ENCODE results near the gene TULP4.

Gene TULP4

DNA sequence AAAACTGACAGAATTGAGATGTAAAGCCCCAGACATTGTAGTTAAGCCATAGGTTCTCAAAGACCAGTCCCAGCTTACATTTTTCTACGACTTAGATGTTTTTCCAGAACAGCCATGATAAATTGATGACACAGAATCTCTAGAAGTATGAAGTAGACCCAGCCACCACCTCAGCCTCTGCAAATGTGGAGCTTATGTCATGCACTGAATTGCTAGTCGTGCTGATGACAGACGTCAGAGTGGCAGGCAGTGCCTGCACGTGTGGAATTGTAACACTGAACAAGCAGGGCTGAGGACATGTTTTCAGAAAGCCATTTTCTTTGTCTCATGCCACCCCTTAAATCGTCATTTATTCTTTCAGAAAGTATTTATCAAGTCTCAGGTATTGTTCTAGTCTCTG lies 175.2 kb downstream of the TULP4 start:
- Mint-ChIP-seq H3K4me3 (no peak overlapping the region), H3K4me1 (ENCODE audit: low read depth) (no peaks in the 10 kb centered on the region), H3K36me3 (ENCODE audit: low read depth) (peaks cover 40% of the 10 kb centered on the region), H3K27ac (no peak overlapping the region), H3K27me3 (no peaks in the 10 kb centered on the region), H3K9me3 (no peaks in the 10 kb centered on the region)
- intact Hi-C loops (cut with micrococcal nuclease): no loop called here

DNA sequence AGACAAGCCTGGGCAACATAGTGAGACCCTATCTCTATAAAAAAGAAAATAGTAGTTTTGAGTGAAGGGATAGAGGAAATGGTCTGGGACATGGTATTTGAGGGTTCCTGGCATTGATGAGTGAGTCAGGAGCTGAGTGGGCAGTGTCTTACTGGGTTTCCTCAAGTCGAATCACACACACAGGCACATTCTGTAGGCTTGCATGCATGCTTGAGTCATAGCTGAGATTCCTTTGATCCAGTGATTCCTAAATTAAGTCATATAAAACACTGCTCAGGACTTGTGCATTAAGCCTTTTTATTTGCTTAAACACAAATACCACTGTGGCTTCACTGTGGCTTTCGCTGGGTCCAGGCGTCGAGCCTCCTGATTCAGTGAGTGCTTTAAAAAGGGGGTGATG lies 175.8 kb downstream of the TULP4 start:
- peaks cover 42% of the 10 kb centered on the region for H3K36me3 Mint-ChIP-seq (ENCODE audit: low read depth)
- no peaks in the 10 kb centered on the region for H3K9me3 Mint-ChIP-seq
- no peaks in the 10 kb centered on the region for H3K27me3 Mint-ChIP-seq
- no peaks in the 10 kb centered on the region for H3K4me1 Mint-ChIP-seq (ENCODE audit: low read depth)
- intact Hi-C loops (cut with micrococcal nuclease): no loop called here
- no peak overlapping the region for H3K27ac Mint-ChIP-seq
- H3K4me3 Mint-ChIP-seq: no peak overlapping the region

DNA sequence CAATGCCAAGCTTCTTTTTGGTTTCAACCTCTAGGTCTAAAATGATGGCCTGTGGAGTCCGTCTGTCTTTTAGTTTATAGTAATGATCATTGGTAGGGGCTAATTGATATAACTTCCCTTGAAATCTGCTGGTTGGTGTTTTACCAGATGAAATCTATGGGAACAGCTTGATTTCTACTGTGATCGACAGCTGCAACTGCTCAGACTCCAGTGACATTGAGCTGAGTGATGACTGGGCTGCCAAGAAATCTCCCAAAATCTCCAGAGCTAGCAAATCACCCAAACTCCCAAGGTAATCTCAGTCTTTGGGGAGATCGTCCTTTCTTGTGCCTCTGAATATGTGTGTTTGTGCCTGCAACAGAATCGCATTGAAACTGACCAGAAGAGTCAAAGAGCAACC lies 177.2 kb downstream of the TULP4 start:
- no peaks in the 10 kb centered on the region for H3K4me1 Mint-ChIP-seq (ENCODE audit: low read depth)
- no peaks in the 10 kb centered on the region for H3K9me3 Mint-ChIP-seq
- H3K4me3 Mint-ChIP-seq: no peak overlapping the region
- no peaks in the 10 kb centered on the region for H3K27me3 Mint-ChIP-seq
- H3K27ac Mint-ChIP-seq: no peak overlapping the region
- intact Hi-C loops (cut with micrococcal nuclease): no loop called here
- H3K36me3 Mint-ChIP-seq (ENCODE audit: low read depth): peaks cover 53% of the 10 kb centered on the region

DNA sequence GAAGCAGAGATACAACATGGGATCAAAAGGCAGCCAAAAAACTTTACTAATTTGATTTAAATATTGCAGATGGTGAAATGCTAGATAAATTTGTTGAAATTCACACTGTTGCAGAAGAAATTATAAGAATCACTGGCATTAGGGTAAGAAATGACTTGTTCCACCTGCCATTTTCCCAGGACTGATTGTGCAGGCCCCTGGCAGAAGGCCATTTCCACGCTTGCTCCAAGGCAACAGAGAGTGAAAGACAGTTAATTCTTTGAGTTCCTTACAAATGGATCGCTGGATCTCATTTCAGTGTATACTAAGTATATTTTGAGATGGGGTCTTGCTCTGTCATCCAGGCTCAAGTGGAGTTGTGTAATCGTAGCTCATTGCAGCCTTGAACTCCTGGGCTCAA lies 180.6 kb downstream of the TULP4 start:
- Mint-ChIP-seq H3K27me3 (no peaks in the 10 kb centered on the region), H3K4me1 (ENCODE audit: low read depth) (no peaks in the 10 kb centered on the region), H3K4me3 (no peak overlapping the region), H3K27ac (no peak overlapping the region), H3K36me3 (ENCODE audit: low read depth) (peaks cover 44% of the 10 kb centered on the region), H3K9me3 (no peaks in the 10 kb centered on the region)
- intact Hi-C loops (cut with micrococcal nuclease): no loop called here

DNA sequence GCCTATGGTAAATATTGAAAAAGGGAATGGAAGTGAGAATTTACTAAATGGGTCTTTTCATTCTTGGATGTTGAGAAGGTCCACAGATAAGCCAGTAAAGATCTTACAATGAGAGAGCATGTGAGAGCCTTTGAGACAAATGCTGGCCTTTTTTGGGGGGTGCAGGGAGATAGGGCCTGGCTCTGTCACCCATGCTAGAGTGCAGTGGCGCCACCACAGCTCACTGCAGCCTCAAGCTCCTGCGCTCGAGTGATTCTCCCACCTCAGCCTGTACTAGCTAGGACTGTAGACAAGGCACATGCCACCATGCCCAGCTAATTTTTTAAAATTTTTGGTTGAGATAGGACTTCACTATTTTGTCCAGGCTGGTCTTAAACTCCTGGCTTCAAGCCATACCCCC lies 184.4 kb downstream of the TULP4 start:
- Mint-ChIP-seq H3K36me3 (ENCODE audit: low read depth) (peaks cover 44% of the 10 kb centered on the region), H3K4me1 (ENCODE audit: low read depth) (no peaks in the 10 kb centered on the region), H3K9me3 (no peaks in the 10 kb centered on the region), H3K27ac (no peak overlapping the region), H3K4me3 (no peak overlapping the region), H3K27me3 (no peaks in the 10 kb centered on the region)
- intact Hi-C loops (cut with micrococcal nuclease): no loop called here

DNA sequence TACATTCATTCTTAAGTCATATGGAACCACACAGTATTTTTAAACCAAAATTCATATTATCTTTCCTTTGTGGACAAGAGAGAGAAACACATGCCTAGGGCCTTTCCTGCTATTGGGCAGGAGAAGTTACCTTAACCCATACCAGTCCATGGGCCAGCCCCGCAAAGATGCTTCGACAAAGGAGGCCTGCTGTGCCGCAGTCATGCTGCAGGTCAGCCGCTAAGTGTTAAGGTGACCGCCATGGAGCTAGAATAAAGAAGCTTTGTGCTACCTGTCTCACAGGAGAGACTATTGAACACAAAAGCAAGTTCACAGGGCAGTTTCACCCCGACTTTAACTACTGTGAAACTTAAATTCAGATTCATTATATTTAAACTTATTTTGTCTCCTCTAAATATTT lies 185.4 kb downstream of the TULP4 start:
- H3K36me3 Mint-ChIP-seq (ENCODE audit: low read depth): peaks cover 50% of the 10 kb centered on the region
- no peaks in the 10 kb centered on the region for H3K9me3 Mint-ChIP-seq
- intact Hi-C loops (cut with micrococcal nuclease): no loop called here
- H3K4me3 Mint-ChIP-seq: no peak overlapping the region
- H3K4me1 Mint-ChIP-seq (ENCODE audit: low read depth): no peaks in the 10 kb centered on the region
- H3K27me3 Mint-ChIP-seq: no peaks in the 10 kb centered on the region
- H3K27ac Mint-ChIP-seq: no peak overlapping the region

DNA sequence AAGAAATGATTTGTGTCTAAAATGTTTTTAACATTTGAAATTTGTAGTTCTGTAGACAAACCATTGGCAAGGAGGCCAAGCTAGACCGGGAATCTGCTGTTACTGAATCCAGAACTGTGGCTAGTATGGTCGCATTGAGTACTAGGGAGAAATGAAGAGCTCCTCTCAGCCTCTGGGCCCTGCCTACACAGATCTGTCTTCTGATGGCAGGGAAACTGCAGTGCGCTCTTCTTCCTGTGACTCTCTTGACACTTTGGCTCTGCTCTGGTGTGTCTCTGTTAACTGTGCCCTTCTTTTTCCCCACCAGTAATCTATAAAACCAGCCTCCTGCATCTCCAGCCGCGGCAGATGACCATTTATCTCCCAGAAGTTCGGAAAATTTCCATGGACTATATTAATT lies 186.1 kb downstream of the TULP4 start:
- Mint-ChIP-seq H3K36me3 (ENCODE audit: low read depth) (peaks cover 53% of the 10 kb centered on the region), H3K27me3 (no peaks in the 10 kb centered on the region), H3K9me3 (no peaks in the 10 kb centered on the region), H3K4me1 (ENCODE audit: low read depth) (no peaks in the 10 kb centered on the region), H3K27ac (no peak overlapping the region), H3K4me3 (no peak overlapping the region)
- intact Hi-C loops (cut with micrococcal nuclease): no loop called here

DNA sequence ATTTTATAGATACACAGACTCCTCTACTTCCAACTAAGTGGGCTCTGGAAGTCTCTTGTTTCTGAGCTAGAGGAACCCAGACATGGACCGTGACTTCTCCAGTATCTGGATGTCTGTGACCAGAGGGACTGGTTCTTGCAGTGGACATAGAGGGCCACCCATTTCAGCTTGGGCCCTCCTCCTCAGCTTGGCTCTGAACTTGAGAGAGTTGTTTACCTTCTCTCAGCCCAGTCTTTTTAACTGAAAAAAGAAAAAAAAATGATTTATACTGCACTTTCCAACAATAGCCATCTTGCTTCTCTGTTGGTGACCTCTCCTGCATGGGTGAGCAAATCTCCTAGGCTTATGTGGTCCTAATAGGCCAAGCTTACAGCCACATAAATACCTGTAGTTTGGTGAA lies 187.3 kb downstream of the TULP4 start:
- H3K4me1 Mint-ChIP-seq (ENCODE audit: low read depth): peaks cover 1% of the 10 kb centered on the region
- intact Hi-C loops (cut with micrococcal nuclease): no loop called here
- H3K36me3 Mint-ChIP-seq (ENCODE audit: low read depth): peaks cover 48% of the 10 kb centered on the region
- H3K4me3 Mint-ChIP-seq: no peak overlapping the region
- no peak overlapping the region for H3K27ac Mint-ChIP-seq
- no peaks in the 10 kb centered on the region for H3K9me3 Mint-ChIP-seq
- no peaks in the 10 kb centered on the region for H3K27me3 Mint-ChIP-seq

DNA sequence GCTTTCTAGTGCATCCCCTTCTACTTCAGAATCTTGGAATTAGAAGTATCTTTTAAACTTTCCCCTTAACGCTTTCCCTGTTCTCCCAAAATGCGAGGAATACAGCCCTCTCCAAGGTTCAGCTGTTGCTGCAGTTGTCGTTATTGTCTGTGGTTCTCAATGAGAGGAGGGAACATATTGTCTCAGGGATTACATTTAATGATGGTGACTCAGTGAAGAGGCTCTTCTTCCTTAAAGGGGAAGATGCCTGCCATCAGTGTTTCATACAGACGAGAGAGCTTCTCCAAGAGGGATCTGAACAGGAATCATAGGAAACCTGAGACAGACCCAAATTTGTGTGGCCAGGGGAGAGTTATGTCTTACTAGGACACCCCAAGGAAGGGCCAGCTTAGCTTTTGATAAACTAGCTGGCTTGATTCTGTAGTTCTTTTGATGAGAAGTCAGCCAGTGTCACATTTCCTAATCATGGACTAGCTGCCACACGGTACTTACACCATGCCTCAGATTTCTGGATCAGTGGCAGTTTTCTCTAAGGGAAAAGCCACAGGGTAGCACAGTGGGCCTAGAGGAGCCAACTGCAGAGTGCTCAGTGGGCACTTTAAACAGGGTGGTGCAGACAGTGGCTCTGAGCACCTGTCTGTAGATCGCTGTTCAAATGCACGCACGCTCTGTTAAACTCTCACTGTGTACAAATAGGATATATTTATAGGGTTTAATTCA lies 187.9 kb downstream of the TULP4 start:
- intact Hi-C loops (cut with micrococcal nuclease): no loop called here
- peaks cover 51% of the 10 kb centered on the region for H3K36me3 Mint-ChIP-seq (ENCODE audit: low read depth)

DNA sequence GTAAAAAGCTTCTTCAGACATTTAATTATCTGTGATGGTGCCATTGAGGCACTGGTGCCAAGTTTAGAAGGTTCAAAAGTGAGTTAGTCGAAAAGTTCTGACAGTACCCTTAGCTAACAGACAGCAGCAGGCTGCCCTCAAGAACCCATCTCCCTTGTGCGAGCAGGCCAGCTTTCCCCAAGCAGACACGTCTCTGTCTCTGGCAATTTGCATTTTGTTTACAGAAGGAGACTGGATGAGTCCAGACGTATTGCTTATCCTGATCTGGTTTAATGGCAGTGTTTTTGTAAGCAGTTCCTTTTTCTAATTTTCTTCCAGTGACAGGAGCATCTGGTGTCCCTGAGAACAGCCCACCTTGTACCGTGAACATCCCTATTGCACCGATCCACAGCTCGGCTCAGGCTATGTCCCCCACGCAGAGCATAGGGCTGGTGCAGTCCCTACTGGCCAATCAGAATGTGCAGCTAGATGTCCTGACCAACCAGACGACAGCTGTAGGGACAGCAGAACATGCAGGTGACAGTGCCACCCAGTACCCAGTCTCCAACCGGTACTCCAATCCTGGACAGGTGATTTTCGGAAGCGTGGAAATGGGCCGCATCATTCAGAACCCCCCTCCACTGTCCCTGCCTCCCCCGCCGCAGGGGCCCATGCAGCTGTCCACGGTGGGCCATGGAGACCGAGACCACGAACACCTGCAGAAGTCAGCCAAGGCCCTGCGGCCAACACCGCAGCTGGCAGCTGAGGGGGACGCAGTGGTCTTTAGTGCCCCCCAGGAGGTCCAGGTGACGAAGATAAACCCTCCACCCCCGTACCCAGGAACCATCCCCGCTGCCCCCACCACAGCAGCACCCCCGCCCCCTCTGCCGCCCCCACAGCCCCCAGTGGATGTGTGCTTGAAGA lies 189.3 kb downstream of the TULP4 start:
- H3K4me3 Mint-ChIP-seq: no peak overlapping the region
- H3K4me1 Mint-ChIP-seq (ENCODE audit: low read depth): peaks cover 8% of the 10 kb centered on the region
- intact Hi-C loops (cut with micrococcal nuclease): no loop called here
- H3K27ac Mint-ChIP-seq: no peak overlapping the region
- H3K9me3 Mint-ChIP-seq: no peaks in the 10 kb centered on the region
- H3K36me3 Mint-ChIP-seq (ENCODE audit: low read depth): peaks cover 58% of the 10 kb centered on the region
- H3K27me3 Mint-ChIP-seq: no peaks in the 10 kb centered on the region

More for the DNA sequence above, 187.9 kb downstream of the TULP4 start:
- no peaks in the 10 kb centered on the region for H3K9me3 Mint-ChIP-seq
- peaks cover 7% of the 10 kb centered on the region for H3K4me1 Mint-ChIP-seq (ENCODE audit: low read depth)
- no peak overlapping the region for H3K4me3 Mint-ChIP-seq
- no peak overlapping the region for H3K27ac Mint-ChIP-seq
- no peaks in the 10 kb centered on the region for H3K27me3 Mint-ChIP-seq

DNA sequence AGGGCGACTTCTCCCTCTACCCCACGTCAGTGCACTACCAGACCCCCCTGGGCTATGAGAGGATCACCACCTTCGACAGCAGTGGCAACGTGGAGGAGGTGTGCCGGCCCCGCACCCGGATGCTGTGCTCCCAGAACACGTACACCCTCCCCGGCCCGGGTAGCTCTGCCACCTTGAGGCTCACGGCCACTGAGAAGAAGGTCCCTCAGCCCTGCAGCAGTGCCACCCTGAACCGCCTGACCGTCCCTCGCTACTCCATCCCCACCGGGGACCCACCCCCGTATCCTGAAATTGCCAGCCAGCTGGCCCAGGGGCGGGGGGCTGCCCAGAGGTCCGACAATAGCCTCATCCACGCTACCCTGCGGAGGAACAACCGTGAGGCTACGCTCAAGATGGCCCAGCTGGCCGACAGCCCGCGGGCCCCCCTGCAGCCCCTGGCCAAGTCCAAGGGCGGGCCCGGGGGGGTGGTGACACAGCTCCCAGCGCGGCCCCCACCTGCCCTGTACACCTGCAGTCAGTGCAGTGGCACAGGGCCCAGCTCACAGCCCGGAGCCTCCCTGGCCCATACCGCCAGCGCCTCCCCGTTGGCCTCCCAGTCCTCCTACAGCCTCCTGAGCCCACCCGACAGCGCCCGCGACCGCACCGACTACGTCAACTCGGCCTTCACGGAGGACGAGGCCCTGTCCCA lies 190.1 kb downstream of the TULP4 start:
- H3K4me3 Mint-ChIP-seq: no peak overlapping the region
- peaks cover 8% of the 10 kb centered on the region for H3K4me1 Mint-ChIP-seq (ENCODE audit: low read depth)
- H3K36me3 Mint-ChIP-seq (ENCODE audit: low read depth): peaks cover 66% of the 10 kb centered on the region
- H3K9me3 Mint-ChIP-seq: no peaks in the 10 kb centered on the region
- H3K27ac Mint-ChIP-seq: no peak overlapping the region
- H3K27me3 Mint-ChIP-seq: no peaks in the 10 kb centered on the region
- intact Hi-C loops (cut with micrococcal nuclease): no loop called here

DNA sequence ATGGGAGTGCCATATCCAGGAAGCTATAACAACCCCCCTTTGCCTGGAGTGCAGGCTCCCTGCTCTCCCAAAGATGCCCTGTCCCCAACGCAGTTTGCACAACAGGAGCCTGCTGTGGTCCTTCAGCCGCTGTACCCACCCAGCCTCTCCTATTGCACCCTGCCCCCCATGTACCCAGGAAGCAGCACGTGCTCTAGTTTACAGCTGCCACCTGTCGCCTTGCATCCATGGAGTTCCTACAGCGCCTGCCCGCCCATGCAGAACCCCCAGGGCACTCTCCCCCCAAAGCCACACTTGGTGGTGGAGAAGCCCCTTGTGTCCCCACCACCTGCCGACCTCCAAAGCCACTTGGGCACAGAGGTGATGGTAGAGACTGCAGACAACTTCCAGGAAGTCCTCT lies 191.0 kb downstream of the TULP4 start:
- Mint-ChIP-seq H3K9me3 (no peaks in the 10 kb centered on the region), H3K27ac (no peak overlapping the region), H3K36me3 (ENCODE audit: low read depth) (peaks cover 73% of the 10 kb centered on the region), H3K27me3 (no peaks in the 10 kb centered on the region), H3K4me1 (ENCODE audit: low read depth) (peaks cover 8% of the 10 kb centered on the region), H3K4me3 (no peak overlapping the region)
- intact Hi-C loops (cut with micrococcal nuclease): no loop called here

DNA sequence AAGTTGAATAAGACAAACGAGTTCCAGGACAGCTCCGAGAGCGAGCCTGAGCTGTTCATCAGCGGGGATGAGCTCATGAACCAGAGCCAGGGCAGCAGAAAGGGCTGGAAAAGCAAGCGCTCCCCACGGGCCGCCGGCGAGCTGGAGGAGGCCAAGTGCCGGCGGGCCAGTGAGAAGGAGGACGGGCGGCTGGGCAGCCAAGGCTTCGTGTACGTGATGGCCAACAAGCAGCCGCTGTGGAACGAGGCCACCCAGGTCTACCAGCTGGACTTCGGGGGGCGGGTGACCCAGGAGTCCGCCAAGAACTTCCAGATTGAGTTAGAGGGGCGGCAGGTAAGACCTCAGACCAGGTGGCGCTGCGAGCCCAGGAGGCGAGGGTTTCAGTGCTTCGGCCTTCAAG lies 191.6 kb downstream of the TULP4 start:
- H3K9me3 Mint-ChIP-seq: no peaks in the 10 kb centered on the region
- no peak overlapping the region for H3K4me3 Mint-ChIP-seq
- H3K4me1 Mint-ChIP-seq (ENCODE audit: low read depth): peaks cover 8% of the 10 kb centered on the region
- H3K27ac Mint-ChIP-seq: no peak overlapping the region
- intact Hi-C loops (cut with micrococcal nuclease): no loop called here
- no peaks in the 10 kb centered on the region for H3K27me3 Mint-ChIP-seq
- H3K36me3 Mint-ChIP-seq (ENCODE audit: low read depth): peaks cover 67% of the 10 kb centered on the region

DNA sequence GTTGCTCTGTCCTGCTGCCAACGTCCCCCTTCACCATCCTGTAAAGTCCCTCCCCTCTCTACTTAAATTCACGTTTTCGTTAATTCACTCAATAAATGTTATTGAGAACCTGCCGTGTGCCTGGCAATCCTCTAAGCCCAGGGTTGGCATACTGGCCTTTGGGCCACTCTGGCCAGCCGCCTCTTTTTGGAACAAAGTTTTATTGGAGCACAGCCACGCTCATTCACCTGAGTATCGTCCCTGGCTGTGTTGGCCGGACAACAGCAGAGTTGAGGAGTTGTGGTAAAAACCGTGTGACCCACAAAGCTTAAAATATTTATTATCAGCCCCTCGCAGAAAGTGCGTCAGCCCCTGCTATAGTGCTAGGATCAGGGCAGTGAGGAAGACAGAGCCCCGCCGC lies 192.9 kb downstream of the TULP4 start:
- no peaks in the 10 kb centered on the region for H3K27me3 Mint-ChIP-seq
- peaks cover 8% of the 10 kb centered on the region for H3K4me1 Mint-ChIP-seq (ENCODE audit: low read depth)
- H3K4me3 Mint-ChIP-seq: no peak overlapping the region
- peaks cover 61% of the 10 kb centered on the region for H3K36me3 Mint-ChIP-seq (ENCODE audit: low read depth)
- no peaks in the 10 kb centered on the region for H3K9me3 Mint-ChIP-seq
- intact Hi-C loops (cut with micrococcal nuclease): no loop called here
- no peak overlapping the region for H3K27ac Mint-ChIP-seq

All from dendritic cell treated with granulocyte-macrophage colony-stimulating factor and Interleukin-4, amounts not matched to agents 40 ng/mL and 50 ng/mL, for 4 days (primary cell).